Panc1 (cell line): ENCODE measurements around the gene RAC3. TPM values are rescaled to one million over a fixed set of nuclear protein-coding genes. Genes with fewer than 3 reads are reported as not detected.

Experiments used
- ATAC-seq: fragments of 200-7000 bp; cut with Tn5 transposase; 2 replicates; pipeline ENCODE4 v1.9.1; 2020; ENCODE audit warnings: mild to moderate bottlenecking, moderate library complexity
- BruUV-seq: library from RNA; stranded (reverse); fragments of 400-500 nt; replicated peaks from 2 replicates; lab custom pipeline; 2021; lab: Mats Ljungman, UMichigan
- CTCF ChIA-PET: fragments of 300-600 bp; sonication (Branson Sonifier 250); formaldehyde crosslinking; loops from one replicate; lab custom pipeline; 2022; ENCODE audit warnings: antibody characterized with exemption; lab: Charles Lee
- POLR2A ChIA-PET: fragments of 300-600 bp; sonication (Branson Sonifier 250); formaldehyde crosslinking; loops from one replicate; lab custom pipeline; 2022; ENCODE audit warnings: antibody characterized with exemption; lab: Charles Lee
- DNase-seq: peaks from one replicate; pipeline ENCODE4 v3.0.0-alpha.2; 2010; ENCODE audit warnings: low read depth, low spot score
- H3K27ac ChIP-seq: 2 replicates; pipeline ENCODE4 v1.5.1; 2011; ENCODE audit warnings: mild to moderate bottlenecking, low read length, inconsistent platforms
- H3K27me3 ChIP-seq: fragments of 200-500 bp; sonication (Bioruptor generic); 2 replicates; pipeline ENCODE4 v1.6.0; 2014; ENCODE audit warnings: low read length, inconsistent platforms; ENCODE audit not compliant: control insufficient read depth, insufficient read depth
- H3K36me3 ChIP-seq: fragments of 200-500 bp; sonication (Bioruptor generic); 2 replicates; pipeline ENCODE4 v1.5.1; 2014; ENCODE audit warnings: inconsistent platforms, mild to moderate bottlenecking, low read length, moderate library complexity; ENCODE audit not compliant: control insufficient read depth, insufficient read depth
- H3K4me1 ChIP-seq: 2 replicates; pipeline ENCODE4 v1.5.1; 2011; ENCODE audit warnings: inconsistent platforms, mild to moderate bottlenecking, low read length, moderate library complexity; ENCODE audit not compliant: control insufficient read depth, insufficient read depth
- H3K4me3 ChIP-seq, 2 experiments: 2 replicates each; pipeline ENCODE4 v1.5.1; 2011 to 2012; ENCODE audit warnings: low read depth in 2 of 2, low read length in 2 of 2, mild to moderate bottlenecking in 2 of 2, inconsistent platforms in 1 of 2, moderate library complexity in 1 of 2
- H3K9me3 ChIP-seq: fragments of 200-500 bp; sonication (Bioruptor generic); 2 replicates; pipeline ENCODE4 v1.5.1; 2014; ENCODE audit warnings: low read depth, mild to moderate bottlenecking, inconsistent platforms, low read length, moderate library complexity; ENCODE audit not compliant: control insufficient read depth, insufficient read depth
- CTCF ChIP-seq: fragments of 450-650 bp; IDR thresholded peaks from 2 replicates; pipeline ENCODE4 v1.5.1; 2017; ENCODE audit warnings: mild to moderate bottlenecking
- POLR2AphosphoS5 ChIP-seq: IDR thresholded peaks from 2 replicates; pipeline ENCODE4 v1.6.1; 2012; ENCODE audit warnings: mild to moderate bottlenecking, low read depth, low read length, moderate library complexity
- REST ChIP-seq, 2 experiments: IDR thresholded peaks; 2 replicates each; pipeline ENCODE4 v1.6.1; 2011 to 2012; ENCODE audit warnings: low read depth in 2 of 2, control low read depth in 1 of 2, low read length in 1 of 2, mild to moderate bottlenecking in 1 of 2, moderate library complexity in 1 of 2; ENCODE audit not compliant: insufficient read depth in 1 of 2
- SIN3A ChIP-seq: IDR thresholded peaks from 2 replicates; pipeline ENCODE4 v1.6.1; 2012; ENCODE audit warnings: low read depth, mild to moderate bottlenecking, low read length, moderate library complexity, borderline replicate concordance; ENCODE audit not compliant: insufficient read depth
- TCF7L2 ChIP-seq: IDR thresholded peaks from 2 replicates; pipeline ENCODE4 v1.6.1; 2011; ENCODE audit warnings: mild to moderate bottlenecking, low read depth, low read length, inconsistent platforms
- in situ Hi-C: cut with HindIII; loops from 2 replicates; pipeline ENCODE4 v1.10.0; 2016; ENCODE audit warnings: low sequenced_read_pairs, low pct_unique_long_range_greater_than_20kb
- intact Hi-C: fragments of 100-400 bp; cut with micrococcal nuclease; formaldehyde crosslinking; loops from one replicate; pipeline ENCODE4 v1.10.0; 2022; ENCODE audit not compliant: unreplicated experiment
- total RNA-seq: library from RNA; stranded (reverse); gene quantifications from one replicate; pipeline ENCODE4 v1.2.1, GENCODE V29; 2021; ENCODE audit not compliant: unreplicated experiment

Gene RAC3
- total RNA-seq, 1 experiment from 2014 or later = 39.4 TPM

- BruUV-seq = no TSS peak
- H3K4me3 ChIP-seq = no peak overlapping the region
- no peak overlapping the region for H3K27ac ChIP-seq
- ChIA-PET CTCF (no interaction called here), POLR2A (interaction anchor here (0.6 kb wide), 1 partner anchor 32 kb away, joined by 3 read pairs; no protein-coding TSS in a partner anchor)
- DNase-seq = no peak
- in situ Hi-C loops (no loop called here), intact Hi-C loops (no loop called here)
- no peak for ATAC-seq
- no peaks in the 10 kb centered on the region for H3K27me3 ChIP-seq
- peaks cover 4% of the 10 kb centered on the region; the same call in 1 of the 2 replicates for H3K4me1 ChIP-seq
- no peak for TF ChIP-seq REST (IDR thresholded peaks at IDR 0.05; ENCODE audit: insufficient read depth in 1 of 2, low read depth in 2 of 2, low read length in 1 of 2)
- TF ChIP-seq TCF7L2 = no peak
- no peak for TF ChIP-seq CTCF
- no peak for TF ChIP-seq SIN3A
- no peak for TF ChIP-seq POLR2AphosphoS5
- H3K9me3 ChIP-seq = no peaks in the 10 kb centered on the region
- no peaks in the 10 kb centered on the region for H3K36me3 ChIP-seq
Observed at GRCh38 chr17:82070611-82071010, 39.1 kb downstream of the RAC3 start.

- H3K27me3 ChIP-seq = no peaks in the 10 kb centered on the region
- ATAC-seq (no peak), DNase-seq (no peak)
- no peaks in the 10 kb centered on the region for H3K9me3 ChIP-seq
- TF ChIP-seq POLR2AphosphoS5 = no peak
- no peak for TF ChIP-seq SIN3A
- TF ChIP-seq CTCF = no peak
- no peak for TF ChIP-seq TCF7L2
- no peak for TF ChIP-seq REST (IDR thresholded peaks at IDR 0.05; ENCODE audit: insufficient read depth in 1 of 2, low read depth in 2 of 2, low read length in 1 of 2)
- no peak overlapping the region for H3K4me3 ChIP-seq
- intact Hi-C loops = no loop called here
- CTCF ChIA-PET = interaction anchor here (0.7 kb wide), 1 partner anchor 31 kb away, joined by 3 read pairs; no protein-coding TSS in a partner anchor
- no peaks in the 10 kb centered on the region for H3K36me3 ChIP-seq
- no TSS peak for BruUV-seq
- POLR2A ChIA-PET = interaction anchor here (0.6 kb wide), 1 partner anchor 32 kb away, joined by 21 read pairs; no protein-coding TSS in a partner anchor
- in situ Hi-C loops = no loop called here
- no peak overlapping the region for H3K27ac ChIP-seq
- H3K4me1 ChIP-seq = peaks cover 11% of the 10 kb centered on the region
Observed at GRCh38 chr17:82072827-82073226, 41.3 kb downstream of the RAC3 start.
